GM18907 (cell line): Measurements from ENCODE around the gene FRMD3.
"Not testable (repeated sequence)": the region's sequence is repeated elsewhere in the genome, so short reads cannot be mapped to it uniquely, and the experiment has no call there.

Source experiments
- ATAC-seq: cut with Tn5 transposase; IDR thresholded peaks from one replicate; pipeline ENCODE4 v1.9.1; 2021; ENCODE audit warnings: mild to moderate bottlenecking, moderate library complexity; ENCODE audit not compliant: unreplicated experiment

FRMD3 gene

DNA sequence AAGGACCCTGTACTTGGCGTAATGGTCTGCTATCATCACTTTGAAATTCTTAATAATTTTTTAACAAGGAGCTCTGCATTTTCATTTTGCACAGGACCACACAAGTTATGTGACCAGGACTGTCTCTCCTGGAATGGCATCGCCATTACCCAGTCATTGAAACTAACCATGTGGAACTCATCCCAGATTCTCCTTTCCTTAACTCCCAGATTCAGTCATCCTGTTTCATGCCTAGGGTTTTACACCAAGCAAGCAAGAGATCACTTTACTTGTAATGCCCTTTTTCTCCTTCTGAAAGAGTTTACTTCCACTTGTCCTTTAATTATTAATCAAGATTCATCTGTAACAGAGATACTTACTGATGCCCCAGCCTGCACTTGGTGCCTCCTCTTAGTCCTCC lies 12.0 kb downstream of the FRMD3 start:
- ATAC-seq = no peak

- no peak for ATAC-seq
Observed at GRCh38 chr9:83523684-83524083, 14.5 kb downstream of the FRMD3 start.

DNA sequence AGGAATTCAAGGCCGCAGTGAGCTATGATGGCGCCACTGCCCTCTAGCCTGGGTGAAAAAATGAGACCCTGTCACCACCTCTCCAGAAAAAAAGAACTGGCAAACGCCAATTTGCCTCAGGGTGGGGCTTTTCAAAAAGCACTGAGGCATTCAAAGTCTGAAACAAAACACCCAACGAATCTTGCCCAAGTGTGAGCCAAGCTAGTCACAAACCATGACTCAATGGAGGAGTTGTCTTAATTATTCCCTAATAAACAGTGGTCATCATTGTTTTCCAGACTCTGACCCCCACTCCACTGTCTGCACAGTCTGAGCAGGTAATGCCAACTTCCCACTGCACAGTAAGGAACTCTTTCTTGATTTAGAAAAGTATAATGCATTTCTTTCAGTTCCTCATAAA lies 16.8 kb downstream of the FRMD3 start:
- no peak for ATAC-seq

GRCh38 chr9:83521011-83521410 lies 17.2 kb downstream of the FRMD3 start:
- no peak for ATAC-seq

DNA sequence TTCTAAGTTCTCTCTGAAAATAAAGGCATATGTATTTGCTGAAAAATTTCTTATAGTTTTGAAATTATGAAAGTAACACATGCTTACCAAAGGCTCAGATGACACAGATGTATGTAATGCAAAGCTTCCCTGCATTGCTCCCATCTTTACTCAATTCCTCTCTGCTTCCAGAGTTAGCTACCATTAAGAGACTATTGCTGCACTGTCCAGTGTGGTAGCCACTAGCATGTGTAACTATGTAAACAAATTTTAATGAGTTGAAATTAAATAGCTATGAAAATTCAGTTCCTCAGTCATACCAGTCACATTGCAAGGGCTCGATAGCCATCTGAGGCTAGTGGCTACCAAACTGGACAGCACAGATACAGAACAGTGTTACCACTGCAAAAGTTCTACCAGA lies 17.9 kb downstream of the FRMD3 start:
- ATAC-seq = no peak

DNA sequence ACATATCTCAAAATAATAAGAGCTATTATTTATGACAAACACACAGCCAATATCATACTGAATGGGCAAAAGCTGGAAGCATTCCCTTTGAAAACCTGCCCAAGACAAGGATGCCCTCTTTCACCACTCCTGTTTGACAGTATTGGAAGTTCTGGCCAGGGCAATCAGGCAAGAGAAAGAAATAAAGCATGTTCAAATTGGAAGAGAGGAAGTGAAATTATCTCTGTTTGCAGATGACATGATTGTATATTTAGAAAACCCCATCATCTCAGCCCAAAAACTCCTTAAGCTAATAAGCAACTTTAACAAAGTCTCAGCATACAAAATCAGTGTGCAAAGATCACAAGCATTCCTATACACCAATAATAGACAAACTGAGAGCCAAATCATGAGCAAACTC lies 20.2 kb downstream of the FRMD3 start:
- not testable (repeated sequence) for ATAC-seq

DNA sequence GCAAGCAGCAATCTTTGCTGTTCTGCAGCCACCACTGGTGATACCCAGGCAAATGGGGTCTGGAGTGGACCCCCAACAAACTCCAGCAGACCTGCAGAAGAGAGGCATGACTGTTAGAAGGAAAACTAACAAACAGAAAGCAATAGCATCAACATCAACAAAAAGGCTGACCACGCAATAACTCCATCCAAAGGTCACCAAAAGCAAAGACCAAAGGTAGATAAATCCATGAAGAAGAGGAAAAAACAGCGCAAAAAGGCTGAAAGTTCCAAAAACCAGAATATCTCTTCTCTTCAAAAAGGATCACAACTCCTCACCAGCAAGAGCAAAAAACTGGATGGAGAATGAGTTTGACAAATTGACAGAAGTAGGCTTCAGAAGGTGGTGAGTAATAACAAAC lies 23.4 kb downstream of the FRMD3 start:
- ATAC-seq = no peak

- no peak for ATAC-seq
Observed at GRCh38 chr9:83512621-83513020, 25.6 kb downstream of the FRMD3 start.

DNA sequence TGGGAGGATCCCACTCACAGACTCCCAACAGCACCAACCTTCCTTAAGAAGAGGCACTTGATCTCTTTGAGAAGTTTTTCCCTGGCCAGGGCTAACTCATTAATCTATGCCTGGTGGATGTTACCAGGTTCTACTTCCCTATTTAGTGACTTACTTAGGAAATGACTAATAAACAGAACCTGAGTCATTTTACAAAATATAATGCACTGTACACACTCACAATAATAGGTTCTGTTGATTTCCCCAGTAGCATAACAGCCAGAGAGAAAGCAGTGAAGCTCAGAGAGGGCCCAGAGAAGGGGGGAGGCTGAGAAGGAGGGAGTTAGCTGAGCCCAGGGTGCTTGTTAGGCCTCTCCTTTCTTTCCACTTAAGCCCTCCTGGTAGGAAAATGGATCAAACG lies 27.1 kb downstream of the FRMD3 start:
- ATAC-seq = peak; percentile 99

DNA sequence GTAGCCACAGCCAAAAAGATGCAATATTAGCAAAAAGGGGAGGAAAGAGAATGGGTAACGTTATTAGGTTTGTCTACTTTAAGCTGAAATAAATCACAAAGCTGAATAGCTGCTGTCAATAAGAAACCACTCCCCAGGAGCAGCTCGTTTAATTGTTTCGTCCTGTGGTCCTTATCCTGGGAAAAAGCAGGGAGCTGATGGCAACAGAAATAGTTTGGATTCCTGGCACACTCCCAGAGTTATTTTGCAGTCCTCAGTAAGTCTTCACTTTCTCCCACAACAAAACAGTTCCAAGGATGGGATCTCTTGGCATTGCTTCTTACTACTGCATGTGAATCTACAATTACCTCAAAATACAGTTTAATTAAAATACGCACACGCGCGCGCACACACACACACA lies 28.8 kb downstream of the FRMD3 start:
- ATAC-seq = no peak

DNA sequence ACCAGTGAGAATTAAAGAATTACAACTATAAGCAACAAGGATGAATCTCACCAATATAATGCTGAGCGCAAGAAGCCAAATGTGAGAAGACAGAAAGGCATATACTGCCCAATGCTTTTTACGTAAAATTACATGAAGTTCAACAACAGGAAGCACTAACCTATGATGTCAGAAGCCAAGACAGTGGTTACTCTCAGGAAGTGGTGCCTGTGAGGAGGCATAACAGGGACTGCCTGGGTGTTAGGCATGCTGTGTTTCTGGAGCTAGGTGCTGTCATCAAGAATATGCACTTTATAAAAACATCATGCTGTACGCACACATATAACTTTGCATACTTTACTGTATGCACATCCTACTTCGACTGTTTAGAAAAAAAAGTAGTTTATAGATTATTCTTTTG lies 30.1 kb downstream of the FRMD3 start:
- no peak for ATAC-seq

DNA sequence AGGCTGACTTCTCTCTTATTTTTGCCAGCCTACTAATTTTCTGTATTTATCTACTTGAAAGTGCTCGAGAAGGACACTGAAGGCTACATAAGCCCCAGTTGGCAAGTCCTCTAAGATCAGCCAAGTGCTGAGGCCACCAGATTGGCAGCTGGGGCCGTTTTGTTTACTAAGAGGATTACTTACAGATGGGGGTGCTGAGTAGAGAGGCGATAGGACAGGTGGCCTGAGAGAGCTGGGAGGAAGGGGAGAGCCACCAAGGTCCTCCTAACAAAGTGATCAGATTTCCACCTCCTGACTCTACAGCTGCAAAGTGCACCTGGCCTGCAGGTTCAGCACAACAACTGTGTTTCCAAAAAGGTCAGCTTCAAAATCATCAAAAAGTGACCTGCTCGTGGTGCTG lies 32.9 kb downstream of the FRMD3 start:
- no peak for ATAC-seq

GRCh38 chr9:83503866-83504265 lies 34.3 kb downstream of the FRMD3 start:
- ATAC-seq = no peak

- no peak for ATAC-seq
Observed at GRCh38 chr9:83501565-83501964, 36.6 kb downstream of the FRMD3 start.

- ATAC-seq = no peak
Observed at GRCh38 chr9:83497441-83497840, 40.8 kb downstream of the FRMD3 start.

DNA sequence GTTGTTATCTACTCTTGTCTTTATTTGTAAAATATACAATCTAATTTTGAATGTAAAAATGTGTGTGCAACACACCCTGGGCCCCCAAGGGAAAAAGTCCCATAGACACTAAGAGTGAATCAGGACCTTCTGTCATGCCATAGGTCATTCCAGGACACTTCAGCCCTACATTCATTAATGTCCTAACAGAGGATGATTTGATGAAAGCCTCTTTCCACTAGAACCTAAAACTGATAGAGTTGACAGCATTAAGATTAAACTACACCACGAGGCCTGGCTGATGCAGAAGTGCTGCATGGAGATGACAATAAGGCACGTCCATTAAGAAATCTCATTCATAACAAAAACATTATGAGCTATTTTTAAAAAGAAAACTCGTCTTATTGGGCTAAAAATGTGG lies 46.2 kb downstream of the FRMD3 start:
- no peak for ATAC-seq

DNA sequence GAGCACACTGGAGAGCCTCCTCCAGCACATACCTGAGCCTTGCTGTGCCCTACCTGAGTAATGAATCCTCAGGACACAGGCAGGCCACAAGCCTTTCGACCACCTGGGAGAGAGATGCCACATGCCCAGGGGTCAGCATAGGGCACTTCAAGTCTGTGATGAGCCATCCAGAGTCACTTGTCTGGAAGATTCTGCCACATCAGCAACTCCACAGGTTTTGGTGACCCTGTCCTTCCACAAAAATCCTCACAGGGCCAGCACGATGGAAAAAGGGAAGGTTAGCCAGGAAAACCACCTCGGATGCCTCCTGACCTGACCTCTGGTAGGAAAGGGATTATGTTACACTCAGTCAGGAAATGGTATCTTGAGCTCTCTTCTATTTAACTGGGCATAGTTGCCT lies 46.8 kb downstream of the FRMD3 start:
- ATAC-seq = no peak

- ATAC-seq = no peak
Observed at GRCh38 chr9:83489961-83490360, 48.2 kb downstream of the FRMD3 start.

GRCh38 chr9:83484990-83485389 lies 53.2 kb downstream of the FRMD3 start:
- ATAC-seq = no peak

GRCh38 chr9:83483223-83483622 lies 55.0 kb downstream of the FRMD3 start:
- ATAC-seq = no peak

DNA sequence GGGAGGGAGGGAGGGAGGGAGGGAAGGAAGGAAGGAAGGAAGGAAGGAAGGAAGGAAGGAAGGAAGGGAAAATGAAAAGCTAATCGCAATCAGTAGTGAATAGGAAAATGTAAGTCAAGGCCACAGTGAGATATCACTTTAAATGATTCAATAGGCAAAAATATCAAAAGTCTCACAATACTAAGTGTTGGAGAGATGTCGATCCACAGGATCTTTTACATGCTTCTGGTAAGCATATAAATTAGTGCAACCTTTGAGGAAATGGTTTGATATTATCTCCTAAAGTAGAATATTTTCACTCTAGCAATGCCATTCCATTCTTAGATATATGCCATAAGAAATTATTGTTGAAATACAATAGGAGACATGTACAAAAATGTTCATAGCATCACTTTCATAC lies 58.4 kb downstream of the FRMD3 start:
- ATAC-seq = no peak

GRCh38 chr9:83477571-83477970 lies 60.6 kb downstream of the FRMD3 start:
- ATAC-seq = no peak

GRCh38 chr9:83477120-83477519 lies 61.1 kb downstream of the FRMD3 start:
- no peak for ATAC-seq

GRCh38 chr9:83476513-83476912 lies 61.7 kb downstream of the FRMD3 start:
- ATAC-seq = no peak
